RWPE2 (cell line): ENCODE data around the gene ZNF44.
A peak's percentile ranks its signal among the peaks of the same experiment; 100 is the strongest.
"Not testable (repeated sequence)": the region's sequence is repeated elsewhere in the genome, so short reads cannot be mapped to it uniquely, and the experiment has no call there.

Experiments
- ATAC-seq: fragments of 200-7000 bp; cut with Tn5 transposase; 3 replicates; pipeline ENCODE4 v1.9.1; 2021; ENCODE audit warnings: low read depth
- DNase-seq: peaks from one replicate; pipeline ENCODE4 v3.0.0-alpha.2; 2020; ENCODE audit warnings: low spot score
- H3K27ac ChIP-seq: fragments of 450-650 bp; 2 replicates; pipeline ENCODE4 v1.5.1; 2017; ENCODE audit warnings: mild to moderate bottlenecking; ENCODE audit not compliant: poor library complexity, severe bottlenecking
- H3K27me3 ChIP-seq: fragments of 250-450 bp; sonication (Bioruptor Pico); 2 replicates; pipeline ENCODE4 v1.5.1; 2021; ENCODE audit warnings: mild to moderate bottlenecking, moderate library complexity; ENCODE audit not compliant: insufficient read depth, poor library complexity, severe bottlenecking
- H3K36me3 ChIP-seq: fragments of 250-450 bp; sonication (Bioruptor Pico); 2 replicates; pipeline ENCODE4 v1.5.1; 2020; ENCODE audit warnings: low read depth, mild to moderate bottlenecking, moderate library complexity
- H3K4me1 ChIP-seq: fragments of 250-450 bp; sonication (Bioruptor Pico); 2 replicates; pipeline ENCODE4 v1.5.1; 2021; ENCODE audit warnings: mild to moderate bottlenecking, moderate library complexity; ENCODE audit not compliant: insufficient read depth, poor library complexity, severe bottlenecking
- H3K4me3 ChIP-seq: fragments of 250-450 bp; sonication (Bioruptor Pico); 2 replicates; pipeline ENCODE4 v1.5.1; 2021; ENCODE audit warnings: mild to moderate bottlenecking, moderate library complexity; ENCODE audit not compliant: severe bottlenecking
- H3K9me3 ChIP-seq: fragments of 250-450 bp; sonication (Bioruptor Pico); 2 replicates; pipeline ENCODE4 v1.5.1; 2021; ENCODE audit warnings: mild to moderate bottlenecking, moderate library complexity; ENCODE audit not compliant: severe bottlenecking
- TF ChIP-seq, protein P1 (sequence below): fragments of 450-650 bp; IDR thresholded peaks from one replicate; pipeline ENCODE4 v1.5.1; 2017; ENCODE audit warnings: mild to moderate bottlenecking, moderate library complexity; ENCODE audit not compliant: poor library complexity, severe bottlenecking

The ZNF44 gene

DNA sequence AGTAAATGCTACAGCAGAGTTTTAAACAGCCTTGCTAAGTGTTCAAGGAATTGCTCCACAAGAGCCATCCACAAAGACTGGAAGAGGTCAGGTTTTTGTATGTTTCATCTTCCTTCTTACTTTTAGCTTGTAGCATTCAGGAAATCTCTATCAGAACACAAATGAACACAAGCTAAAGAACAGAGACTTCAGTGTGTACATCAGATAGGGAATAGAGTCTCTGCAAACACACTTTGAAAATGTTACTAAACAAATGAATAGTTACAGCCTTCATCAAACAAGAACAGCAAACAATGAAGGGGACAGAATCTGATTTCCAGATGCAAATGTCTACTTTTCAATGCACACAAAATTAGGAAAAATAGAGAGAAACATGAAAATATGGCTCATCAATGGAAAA lies 31.0 kb upstream of the ZNF44 start:
- Histone ChIP-seq H3K9me3 (no peaks in the 10 kb centered on the region), H3K36me3 (peaks cover 20% of the 10 kb centered on the region), H3K4me1 (no peaks in the 10 kb centered on the region), H3K27ac (no peak overlapping the region), H3K27me3 (no peaks in the 10 kb centered on the region), H3K4me3 (no peak overlapping the region)
- no peak for DNase-seq
- TF ChIP-seq, protein P1, sequence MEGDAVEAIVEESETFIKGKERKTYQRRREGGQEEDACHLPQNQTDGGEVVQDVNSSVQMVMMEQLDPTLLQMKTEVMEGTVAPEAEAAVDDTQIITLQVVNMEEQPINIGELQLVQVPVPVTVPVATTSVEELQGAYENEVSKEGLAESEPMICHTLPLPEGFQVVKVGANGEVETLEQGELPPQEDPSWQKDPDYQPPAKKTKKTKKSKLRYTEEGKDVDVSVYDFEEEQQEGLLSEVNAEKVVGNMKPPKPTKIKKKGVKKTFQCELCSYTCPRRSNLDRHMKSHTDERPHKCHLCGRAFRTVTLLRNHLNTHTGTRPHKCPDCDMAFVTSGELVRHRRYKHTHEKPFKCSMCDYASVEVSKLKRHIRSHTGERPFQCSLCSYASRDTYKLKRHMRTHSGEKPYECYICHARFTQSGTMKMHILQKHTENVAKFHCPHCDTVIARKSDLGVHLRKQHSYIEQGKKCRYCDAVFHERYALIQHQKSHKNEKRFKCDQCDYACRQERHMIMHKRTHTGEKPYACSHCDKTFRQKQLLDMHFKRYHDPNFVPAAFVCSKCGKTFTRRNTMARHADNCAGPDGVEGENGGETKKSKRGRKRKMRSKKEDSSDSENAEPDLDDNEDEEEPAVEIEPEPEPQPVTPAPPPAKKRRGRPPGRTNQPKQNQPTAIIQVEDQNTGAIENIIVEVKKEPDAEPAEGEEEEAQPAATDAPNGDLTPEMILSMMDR, result no peak
- no peak for ATAC-seq

DNA sequence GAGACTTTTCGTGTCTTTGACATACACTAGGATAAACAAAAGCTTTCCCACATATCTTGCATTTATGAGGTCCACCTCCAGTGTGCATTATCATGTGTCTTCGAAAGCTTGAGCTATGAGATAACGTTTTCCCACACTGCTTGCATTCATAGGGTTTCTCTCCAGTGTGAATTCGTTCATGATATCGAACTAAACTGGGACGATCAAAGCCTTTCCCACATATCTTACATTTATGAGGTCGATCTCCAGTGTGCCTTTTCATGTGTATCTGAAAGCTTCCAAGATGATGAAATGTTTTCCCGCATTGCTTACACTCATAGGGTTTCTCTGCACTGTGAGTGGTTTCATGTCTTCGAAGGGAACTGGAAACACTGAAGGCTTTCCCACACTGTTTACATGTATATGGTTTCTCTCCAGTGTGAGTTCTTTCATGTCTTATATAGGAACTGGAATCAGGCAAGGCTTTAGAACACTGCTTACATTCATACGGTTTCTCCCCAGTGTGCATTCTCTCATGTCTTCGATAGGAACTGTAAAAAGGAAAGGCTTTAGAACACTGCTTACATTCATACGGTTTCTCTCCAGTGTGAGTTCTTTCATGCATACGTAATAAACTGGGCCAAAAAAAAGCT lies 24.2 kb upstream of the ZNF44 start:
- no peaks in the 10 kb centered on the region for H3K4me1 ChIP-seq
- ATAC-seq (no peak), DNase-seq (no peak)
- H3K9me3 ChIP-seq, result no peaks in the 10 kb centered on the region
- H3K27me3 ChIP-seq, result no peaks in the 10 kb centered on the region
- TF ChIP-seq, protein P1, result no peak
- H3K27ac ChIP-seq, result no peak overlapping the region
- H3K4me3 ChIP-seq, result no peak overlapping the region
- peaks cover 33% of the 10 kb centered on the region for H3K36me3 ChIP-seq

DNA sequence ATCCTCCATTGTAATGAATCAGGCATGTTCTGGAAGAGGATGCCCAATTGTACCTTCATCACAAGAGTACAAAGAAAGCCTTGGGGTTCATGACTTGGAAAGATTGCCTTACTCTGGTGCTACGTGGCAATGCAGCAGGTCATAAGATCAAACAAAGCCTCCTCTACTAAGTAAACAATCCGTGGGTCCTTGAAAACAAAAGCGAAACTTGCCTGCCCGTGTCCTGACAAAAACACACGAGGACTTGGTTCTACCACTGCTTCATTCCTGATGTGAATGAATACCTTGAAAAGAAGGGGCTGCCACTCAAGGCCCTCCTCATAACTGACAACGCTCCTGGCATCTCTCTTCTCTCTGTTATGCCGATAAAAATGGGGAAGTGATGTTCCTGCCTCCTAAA lies 19.9 kb upstream of the ZNF44 start:
- ATAC-seq (no peak), DNase-seq (no peak)
- H3K4me3 ChIP-seq, result no peak overlapping the region
- H3K27ac ChIP-seq, result no peak overlapping the region
- H3K27me3 ChIP-seq, result no peaks in the 10 kb centered on the region
- TF ChIP-seq, protein P1, result no peak
- H3K36me3 ChIP-seq, result peaks cover 8% of the 10 kb centered on the region
- no peaks in the 10 kb centered on the region for H3K4me1 ChIP-seq
- H3K9me3 ChIP-seq, result no peaks in the 10 kb centered on the region

DNA sequence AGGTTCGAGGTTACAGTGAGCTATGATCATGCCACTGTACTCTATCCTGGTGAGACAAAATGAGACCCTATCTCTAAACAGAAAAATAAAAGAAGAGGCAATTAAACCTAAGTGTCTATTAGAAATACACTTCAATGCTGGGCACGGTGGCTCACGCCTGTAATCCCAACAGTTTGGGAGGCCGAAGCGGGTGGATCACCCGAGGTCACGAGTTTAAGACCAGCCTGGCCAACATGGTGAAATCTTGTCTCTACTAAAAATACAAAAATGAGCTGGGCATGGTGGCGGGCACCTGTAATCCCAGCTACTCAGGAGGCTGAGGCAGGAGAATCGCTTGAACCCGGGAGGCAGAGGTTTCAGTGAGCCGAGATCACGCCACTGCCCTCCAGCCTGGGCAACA lies 14.2 kb upstream of the ZNF44 start:
- not testable (repeated sequence) for H3K9me3 ChIP-seq, H3K4me1 ChIP-seq, H3K27me3 ChIP-seq, ATAC-seq, DNase-seq, H3K27ac ChIP-seq, H3K4me3 ChIP-seq, H3K36me3 ChIP-seq

DNA sequence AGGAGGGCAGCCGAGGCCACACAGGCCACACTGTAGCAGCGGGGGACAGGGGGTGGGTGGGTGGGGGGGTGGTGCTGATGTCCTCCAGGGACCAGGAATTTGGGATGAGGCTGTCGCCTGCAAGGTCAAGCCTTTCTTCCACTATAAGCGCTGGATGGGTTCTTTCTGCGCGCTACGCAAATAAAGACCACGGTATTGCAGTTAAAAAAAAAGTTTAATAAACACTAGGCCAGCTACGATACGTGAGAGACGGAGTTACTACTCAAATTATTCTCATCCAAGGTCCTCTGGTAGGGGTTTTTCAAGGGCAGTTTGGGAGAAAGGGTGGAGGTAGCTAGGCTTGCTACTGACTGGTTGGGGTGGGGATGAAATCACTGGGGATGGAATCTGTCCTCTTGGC lies 508 bp upstream of the ZNF44 start:
- Histone ChIP-seq H3K36me3 (peaks cover 12% of the 10 kb centered on the region), H3K9me3 (no peaks in the 10 kb centered on the region), H3K27me3 (no peaks in the 10 kb centered on the region), H3K4me1 (no peaks in the 10 kb centered on the region), H3K4me3 (peak overlapping the region; percentile 64), H3K27ac (peak overlapping the region; percentile 47)
- no peak for DNase-seq
- TF ChIP-seq, protein P1, result no peak
- no peak for ATAC-seq
